Muscle of back (tissue), 11 donors: ENCODE results near the gene GLP1R. TPM values are rescaled to one million over a fixed set of nuclear protein-coding genes. Genes with fewer than 3 reads are reported as not detected.

Experiments used
- DNase-seq, 3 donors: peaks; one replicate each; pipeline versions ENCODE4 v3.0.0 to v3.0.0-alpha.2; 2013
- polyA plus RNA-seq, 10 donors: library from polyadenylated mRNA; unstranded; fragments of 120-200 nt; gene quantifications; one replicate each; pipeline ENCODE4 v1.2.1, GENCODE V29; 2013; ENCODE audit not compliant: insufficient read length in 10 of 10

GLP1R gene
- polyA plus RNA-seq, 10 donors: 0.08 to 0.13 (median 0.09) TPM; not detected in 6

DNA sequence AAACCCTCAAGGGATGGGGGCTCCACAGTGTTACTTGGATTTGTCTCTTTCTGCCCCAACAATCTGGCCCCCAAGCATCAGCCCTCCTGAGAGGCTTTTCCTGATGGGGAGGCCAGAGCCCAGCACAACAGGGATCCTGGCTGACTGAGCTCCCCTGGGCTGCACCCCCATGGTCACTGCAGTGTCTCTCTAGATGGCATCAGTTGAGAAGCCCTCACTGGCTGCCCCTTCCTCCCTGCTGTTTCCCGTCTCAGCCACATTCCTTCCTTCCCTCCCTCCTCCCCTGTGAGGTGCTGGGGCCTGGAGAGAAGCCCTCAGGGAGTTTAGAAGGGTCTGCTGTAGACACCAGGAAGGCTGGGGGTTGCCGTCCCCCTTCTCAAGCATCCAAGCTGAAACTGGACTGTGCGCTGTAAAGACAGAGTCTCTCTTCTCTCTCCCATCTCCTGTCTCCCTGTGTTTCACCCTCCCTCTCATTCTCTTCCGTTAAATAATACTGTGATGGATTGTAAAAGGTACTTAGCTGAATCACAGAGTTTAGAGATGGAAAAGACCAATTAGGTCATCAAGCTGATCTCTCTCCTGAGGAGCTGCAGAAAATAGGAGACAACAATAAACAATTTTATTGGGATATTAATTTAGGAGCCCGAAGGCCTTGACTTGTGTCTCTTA, 36.7 kb downstream of the GLP1R start:
- no peak for DNase-seq

DNA sequence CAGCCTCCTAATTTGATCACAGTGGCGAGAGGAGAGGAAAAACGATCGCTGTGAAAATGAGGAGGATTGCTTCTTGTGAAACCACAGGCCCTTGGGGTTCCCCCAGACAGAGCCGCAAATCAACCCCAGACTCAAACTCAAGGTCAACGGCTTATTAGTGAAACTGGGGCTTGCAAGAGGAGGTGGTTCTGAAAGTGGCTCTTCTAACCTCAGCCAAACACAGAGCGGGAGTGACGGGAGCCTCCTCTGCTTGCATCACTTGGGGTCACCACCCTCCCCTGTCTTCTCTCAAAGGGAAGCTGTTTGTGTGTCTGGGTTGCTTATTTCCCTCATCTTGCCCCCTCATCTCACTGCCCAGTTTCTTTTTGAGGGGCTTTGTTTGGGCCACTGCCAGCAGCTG, 37.7 kb downstream of the GLP1R start:
- no peak for DNase-seq

DNA sequence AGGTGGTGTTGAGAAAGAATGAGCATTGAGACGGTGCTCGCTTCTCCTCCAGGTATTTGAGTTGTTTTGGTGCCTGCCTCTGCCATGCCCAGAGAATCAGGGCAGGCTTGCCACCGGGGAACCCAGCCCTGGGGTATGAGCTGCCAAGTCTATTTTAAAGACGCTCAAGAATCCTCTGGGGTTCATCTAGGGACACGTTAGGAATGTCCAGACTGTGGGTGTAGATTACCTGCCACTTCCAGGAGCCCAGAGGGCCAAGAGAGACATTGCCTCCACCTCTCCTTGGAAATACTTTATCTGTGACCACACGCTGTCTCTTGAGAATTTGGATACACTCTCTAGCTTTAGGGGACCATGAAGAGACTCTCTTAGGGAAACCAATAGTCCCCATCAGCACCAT, 38.1 kb downstream of the GLP1R start:
- DNase-seq: no peak

DNA sequence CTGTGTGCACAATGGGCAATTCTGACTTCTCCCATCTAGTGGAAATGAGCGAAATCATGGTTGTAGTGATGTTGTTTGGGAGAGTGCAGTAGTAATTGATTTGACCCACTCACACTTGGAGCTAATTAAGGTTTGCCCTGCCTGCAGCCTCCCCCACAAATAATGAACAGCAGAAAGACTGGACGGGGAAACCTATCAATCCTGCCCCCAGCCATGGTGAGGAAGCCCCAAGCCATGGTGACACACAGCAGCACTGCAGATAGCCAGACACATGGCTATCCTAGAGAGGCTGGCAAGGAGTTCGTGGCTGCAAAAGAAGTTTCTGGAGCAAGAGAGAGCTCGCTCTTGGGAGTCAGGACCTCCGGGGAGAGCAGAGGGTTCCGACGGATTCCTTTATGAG, 38.6 kb downstream of the GLP1R start:
- no peak for DNase-seq

DNA sequence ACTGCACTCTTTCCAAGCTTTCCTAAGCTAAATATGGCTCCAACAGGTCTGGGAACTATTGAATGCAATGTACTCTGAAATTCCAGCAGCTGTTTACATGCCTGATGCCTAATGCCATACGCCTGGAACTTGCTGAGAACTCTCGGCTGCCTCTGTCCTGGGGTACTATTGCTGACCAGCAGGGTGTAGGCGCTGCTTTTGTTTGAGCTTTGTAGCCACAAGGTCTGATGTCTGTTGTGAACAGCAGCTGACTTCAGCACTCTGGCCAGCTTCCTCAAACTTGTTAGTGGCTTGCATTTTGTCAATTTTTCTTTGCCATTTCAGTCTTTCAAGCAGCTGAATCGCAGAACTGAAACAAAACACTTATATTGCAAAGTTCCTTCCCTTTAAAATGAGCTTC, 39.8 kb downstream of the GLP1R start:
- peak; percentile 39 to 75 (median 60) for DNase-seq

DNA sequence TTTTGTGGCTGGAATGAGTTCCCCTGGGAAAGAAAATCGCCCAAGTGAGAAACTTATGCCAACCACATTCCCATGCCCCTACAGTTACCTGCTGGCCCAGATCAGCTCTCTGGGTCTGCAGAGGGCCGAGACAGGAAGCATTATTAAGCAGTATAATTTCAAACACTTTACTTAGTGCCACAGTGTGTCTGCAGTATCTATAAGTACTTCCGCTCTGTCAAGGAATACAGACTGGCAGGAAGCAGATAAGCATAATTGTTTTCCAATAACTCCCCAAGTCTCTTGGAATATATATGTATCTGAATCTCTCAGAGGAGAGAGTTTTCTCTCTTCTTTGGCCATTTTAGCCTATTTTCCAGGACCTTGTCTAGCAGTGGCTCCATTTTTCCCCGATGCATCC, 41.5 kb downstream of the GLP1R start:
- no peak for DNase-seq

DNA sequence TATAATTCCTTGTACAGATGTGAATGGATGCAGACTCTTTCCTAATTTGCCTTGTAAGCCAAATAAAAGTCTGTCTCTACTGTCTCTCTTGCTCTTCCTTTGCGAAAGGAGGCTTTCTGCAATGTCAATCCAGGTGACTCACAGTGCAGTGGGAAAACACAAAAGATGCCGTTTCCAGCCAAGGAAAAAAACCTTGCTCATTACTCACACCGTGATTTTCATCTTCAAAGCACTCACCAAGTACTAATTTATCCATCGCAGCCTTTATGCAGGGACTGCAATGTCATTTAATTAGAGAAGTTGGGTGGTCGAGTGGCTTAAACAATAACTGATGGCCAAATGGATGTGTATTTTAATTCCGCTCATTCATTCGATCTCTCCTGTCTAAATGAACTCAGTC, 42.6 kb downstream of the GLP1R start:
- no peak for DNase-seq

DNA sequence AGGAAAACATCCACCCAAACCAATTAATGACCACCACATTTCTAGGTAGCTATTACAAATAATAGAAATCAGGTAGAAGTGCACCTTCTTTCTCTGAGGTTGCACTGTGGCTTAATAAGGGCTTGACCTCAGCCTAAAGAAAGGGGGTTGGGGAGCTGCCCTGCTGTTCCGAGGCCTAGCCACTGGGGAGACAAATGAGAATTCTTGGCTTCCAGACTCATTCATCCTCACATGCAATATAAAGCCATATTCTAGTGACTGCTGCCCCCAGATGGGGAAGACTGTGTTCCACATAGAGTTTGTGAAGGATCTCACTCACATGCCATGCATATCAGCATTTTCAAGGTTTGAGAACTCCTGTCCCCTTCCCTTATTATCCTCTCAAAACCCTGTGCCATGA, 43.5 kb downstream of the GLP1R start:
- no peak for DNase-seq

DNA sequence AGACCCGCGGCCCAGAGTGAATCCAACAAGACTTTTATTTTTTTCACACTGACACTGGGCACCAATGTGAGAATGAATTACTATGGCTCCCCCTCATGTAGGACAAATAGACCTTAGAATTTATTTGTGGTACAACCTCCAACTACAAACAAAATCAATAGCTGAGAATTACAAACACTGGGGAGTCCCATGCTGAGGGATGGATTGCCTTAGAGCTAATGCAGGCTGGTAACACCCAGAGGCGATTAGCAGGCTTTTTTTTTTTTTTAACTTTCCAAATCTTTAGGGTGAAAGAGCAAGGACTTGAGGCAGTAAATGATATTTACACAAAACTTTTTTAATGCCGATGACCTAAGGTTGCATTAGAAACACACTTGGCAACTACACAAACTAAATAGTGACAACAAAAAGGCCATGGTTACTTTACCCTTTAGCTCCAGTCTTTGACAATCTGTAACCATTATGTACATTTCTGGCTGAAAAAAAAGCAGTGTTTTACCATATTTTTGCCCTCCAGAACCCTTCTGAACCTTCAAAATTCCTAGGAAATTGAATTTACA, 44.6 kb downstream of the GLP1R start:
- DNase-seq: no peak

DNA sequence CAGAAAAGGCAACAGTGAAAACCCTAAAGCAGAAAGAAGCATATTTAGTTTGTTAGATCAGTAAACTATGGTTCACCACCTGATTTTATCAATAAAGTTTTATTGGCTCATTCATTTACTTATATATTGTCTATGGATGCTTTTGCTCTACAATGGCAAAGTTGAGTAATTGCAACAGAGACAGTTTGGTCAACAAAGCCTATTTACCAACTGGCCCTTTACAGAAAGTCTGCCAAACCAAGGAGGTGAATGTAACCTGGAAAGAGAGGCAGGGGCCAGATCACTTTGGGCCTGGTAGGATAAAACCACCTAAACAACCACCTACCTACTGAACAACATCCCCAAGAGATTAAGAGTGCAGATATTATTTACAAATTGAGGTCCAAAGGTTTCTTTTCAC, 47.0 kb downstream of the GLP1R start:
- no peak for DNase-seq

DNA sequence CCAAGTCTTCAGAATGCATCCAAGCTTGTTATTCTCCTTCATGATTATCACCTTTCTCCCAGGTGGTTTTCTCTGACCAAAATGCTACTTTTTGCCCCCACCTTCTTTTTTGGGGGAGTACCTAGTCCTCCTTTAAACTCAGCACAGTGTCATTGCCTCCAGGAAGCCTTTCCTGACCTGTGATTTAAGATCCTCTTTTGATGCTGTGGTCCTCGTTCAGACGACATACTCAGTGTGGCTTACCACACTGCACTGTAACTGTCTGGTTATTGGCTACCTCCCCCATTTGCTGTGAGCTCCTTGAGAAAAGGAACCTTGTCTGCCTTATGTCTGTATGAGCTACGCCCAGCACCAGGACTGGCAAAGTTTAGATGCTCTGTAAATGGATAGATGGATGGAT, 51.8 kb downstream of the GLP1R start:
- no peak for DNase-seq

DNA sequence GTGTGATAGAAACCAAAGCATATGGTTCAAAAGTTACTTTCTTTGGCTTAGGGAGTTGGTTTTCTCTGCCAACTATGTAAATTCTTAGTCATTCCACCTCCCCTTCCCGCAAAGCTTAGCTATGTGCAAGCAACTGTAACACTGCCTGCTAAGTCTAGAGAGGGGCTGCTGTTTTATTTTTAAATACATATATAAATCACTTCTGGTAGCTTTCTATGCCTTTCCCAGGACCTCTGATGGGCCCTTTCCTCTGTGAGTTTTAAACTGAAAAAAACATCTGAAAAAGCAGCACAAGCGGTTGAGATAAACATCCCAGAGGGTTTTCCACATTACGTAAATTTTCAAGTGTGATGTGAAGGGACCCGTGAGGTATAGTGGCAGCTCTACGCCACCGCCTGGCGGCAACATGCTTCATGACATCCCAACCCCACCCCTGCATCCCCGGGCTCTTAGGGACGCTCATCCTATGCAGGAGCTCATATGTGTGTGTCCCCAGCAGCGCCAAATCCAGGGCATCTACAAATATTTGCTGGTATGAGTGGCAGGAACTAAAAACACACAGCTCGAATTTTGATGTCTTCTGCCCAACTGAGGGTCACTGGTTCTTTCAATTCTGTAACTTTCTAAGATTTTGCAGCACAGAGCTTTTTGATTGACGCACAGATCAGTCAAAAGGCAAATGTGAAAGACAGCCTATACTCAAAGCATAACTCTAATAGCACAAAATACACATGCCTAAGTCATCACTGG, 53.7 kb downstream of the GLP1R start:
- peak; percentile 41 to 70 (median 51) for DNase-seq

DNA sequence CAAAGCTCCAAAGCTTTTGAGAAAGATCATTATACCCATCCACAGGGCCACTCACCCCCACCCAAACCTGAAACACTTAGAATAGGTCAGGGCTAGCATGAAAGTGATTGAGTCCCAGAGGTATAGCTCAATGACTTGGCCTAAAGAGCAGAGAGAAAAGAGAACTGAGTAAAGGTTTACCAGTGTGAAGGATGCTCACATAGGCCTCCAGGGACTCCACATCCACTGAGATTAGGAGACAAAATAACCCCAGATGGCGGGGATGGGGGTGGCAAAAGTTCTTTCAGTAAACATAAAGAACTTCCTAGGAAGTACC, 54.2 kb downstream of the GLP1R start:
- DNase-seq: no peak

DNA sequence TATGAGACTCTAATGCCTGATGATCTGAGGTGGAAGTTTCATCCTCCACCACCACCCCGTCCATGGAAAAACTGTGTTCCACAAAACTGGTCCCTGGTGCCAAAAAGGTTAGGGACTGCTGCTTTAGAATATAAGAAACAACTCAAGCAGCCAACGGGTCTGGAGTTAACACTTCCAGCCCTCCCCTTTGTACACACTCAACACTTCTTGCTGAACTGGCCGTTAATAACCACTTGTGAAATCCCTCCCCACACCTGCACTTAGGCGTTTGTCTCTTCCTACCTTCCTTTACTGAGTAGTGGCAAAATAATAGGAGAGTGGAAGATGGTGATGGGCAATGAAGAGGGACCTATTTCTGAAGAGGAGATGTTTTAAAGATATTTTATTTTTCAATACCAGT, 55.9 kb downstream of the GLP1R start:
- no peak for DNase-seq

DNA sequence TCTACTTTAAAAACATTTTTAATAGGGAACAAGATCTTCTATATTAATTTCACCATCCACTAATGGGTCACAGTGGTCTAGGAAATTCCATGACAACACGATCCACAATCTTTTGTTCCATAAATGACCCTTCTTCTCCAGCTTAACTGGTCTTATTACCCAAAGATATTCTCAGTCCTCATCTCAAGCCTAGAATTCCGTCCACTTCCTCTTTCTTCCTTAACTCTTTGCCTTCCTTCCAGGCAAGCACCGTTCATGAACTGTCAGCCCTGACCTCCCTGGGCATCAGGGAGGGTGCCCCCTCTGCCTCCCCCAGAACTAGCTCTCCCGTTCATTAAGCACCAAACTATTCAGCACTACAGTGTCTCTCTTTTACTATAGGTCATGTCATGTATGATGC, 58.5 kb downstream of the GLP1R start:
- no peak for DNase-seq

DNA sequence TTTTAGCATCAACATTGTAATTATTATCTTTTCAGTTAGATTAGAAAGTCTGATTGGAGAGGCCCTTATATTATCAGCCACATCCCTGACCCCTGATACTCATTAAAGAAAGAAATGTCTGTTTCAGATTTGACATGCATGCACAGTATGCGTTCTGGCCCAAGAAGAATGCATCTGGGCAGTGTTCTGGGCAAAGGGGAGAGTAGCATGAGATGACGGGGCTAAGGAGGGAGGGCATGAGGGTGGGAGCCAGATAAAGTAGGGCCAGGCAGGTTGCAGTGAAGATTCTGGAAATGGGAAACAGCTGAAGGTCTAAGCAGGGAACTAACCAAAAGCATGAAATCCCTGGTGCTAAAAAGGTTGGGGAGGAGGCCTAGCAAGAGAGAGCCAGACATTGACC, 59.1 kb downstream of the GLP1R start:
- DNase-seq: no peak

DNA sequence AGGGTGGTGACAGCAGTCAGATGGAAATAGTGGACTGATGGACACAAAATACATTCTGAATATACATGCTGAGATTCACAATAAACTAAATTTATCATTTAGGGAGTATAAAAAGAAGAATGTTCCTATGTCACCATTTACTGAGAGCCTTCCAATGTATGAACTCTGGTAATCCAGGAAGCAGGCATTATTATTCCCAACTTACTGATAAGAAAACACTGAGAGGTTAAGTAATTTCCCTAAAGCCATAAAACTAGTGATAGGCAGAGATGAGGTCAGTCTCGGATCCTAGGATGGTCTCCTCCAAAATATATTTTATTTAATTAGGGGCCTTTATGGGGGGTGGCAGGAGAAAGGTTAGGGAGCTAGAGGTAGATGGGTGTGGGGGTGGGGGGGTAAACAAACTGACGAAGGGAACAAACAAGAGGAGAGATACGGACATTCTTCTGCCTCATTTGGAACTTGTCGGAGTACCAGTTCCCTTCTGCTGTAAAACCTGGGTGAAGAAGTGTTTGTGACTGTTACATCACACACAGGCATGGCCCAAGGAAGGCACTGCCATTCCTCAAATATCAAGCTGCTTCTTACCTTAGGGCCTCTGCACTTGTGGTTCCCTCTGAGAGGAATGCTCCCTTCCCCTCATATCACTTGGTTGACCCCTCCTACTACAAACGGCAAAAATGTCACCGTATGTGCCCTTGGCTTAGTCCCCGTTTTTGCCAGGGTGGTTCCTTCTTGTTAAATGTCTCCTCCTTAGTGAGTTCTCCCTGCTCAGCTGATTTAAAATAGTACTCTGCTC, 59.7 kb downstream of the GLP1R start:
- no peak for DNase-seq

DNA sequence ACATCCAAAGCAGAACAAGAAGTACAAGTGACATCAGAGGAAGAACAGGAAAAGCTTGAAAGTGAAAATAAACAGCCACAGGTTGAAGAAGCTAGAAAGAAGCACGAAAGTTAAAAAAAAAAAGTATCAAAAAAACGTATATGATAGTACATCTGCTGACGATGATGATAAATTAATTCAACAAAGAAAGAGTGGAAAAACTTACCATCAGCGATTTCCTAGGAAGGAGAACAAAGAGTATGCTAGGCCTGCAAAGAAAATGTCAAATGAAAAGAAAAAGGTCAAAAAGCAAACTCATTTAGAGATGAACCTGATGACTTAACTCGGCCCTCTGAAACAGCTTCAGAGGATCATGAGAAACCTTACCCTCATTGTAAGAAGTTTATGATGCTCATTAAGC, 62.7 kb downstream of the GLP1R start:
- no peak for DNase-seq

DNA sequence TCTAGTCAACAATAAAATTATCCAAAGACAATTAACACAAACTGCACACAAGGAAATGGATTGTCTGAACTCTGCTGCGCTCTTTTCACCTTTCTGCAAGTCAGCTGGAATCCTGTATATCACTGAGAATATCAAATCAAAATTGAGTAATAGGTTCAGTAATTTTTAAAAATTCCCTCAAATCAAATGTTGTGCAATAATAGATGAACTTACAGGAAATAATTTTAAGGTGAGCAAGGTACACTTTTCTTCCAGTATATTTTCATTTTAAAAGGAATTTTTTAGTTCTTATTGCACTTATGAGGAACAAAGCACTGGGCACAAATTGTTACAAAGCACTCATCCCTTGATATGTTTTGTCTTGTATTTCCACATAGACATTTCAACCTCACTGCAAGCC, 65.2 kb downstream of the GLP1R start:
- DNase-seq: no peak

DNA sequence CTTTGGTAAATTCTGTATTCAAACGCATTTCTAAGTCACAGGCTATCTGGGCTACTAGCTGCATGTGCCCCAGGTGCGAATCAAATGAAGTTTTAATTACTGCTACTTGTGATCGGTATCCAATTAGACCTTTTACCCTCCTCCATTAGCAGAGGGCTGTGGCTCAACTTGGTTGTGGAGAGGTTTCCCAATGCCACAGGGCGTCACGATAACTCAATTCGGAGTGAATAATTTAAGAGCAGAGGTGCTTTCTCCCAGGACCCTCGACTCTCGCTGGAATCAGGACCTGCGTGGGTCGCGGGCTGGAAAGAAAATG, 65.8 kb downstream of the GLP1R start:
- DNase-seq: no peak

DNA sequence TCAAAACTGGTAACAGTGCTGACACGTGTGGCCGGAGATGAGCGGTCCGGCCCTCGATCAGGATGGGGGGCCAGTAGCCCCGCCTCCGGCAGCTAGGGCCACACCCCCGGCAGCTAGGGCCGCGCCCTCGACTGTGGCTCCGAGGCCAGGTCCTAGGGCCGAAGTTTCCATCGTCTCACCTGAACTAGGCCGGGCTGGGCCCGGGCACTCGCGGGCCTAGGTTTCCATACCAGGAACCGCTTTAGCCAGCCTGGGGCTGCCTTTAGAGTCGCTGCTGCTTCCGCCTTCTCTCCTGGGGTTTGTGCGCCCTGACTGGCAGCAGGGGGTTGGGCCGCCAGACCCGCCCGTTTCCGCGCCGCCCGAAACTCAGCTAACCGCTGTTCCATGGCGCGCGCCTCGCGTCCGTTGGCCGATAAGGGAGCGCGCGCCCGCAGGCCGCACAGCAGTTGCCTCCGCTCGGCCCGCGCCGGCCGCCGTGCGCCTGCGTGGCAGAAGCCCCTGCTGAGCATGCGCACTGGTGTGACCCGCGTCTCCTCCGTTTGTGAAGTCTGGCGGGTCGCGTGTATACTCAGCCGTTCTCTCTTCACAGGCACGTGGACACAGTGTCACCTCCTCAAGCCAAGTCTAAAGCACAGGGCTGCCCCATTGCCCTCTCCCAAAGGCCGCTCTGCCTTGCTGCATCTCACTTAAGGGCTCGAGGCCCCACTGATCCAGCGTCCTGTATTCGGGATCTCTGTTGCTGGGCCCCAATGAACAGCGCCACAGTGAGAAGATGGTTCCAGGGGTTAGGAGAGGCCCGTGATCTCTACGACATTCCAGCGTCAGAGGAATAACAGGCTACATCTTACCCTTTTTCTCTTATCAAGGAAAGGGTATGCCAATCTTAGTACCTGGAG, 66.4 kb downstream of the GLP1R start, which contains the start of gene SAYSD1:
Gene SAYSD1, minus strand, starts transcription at position 483 of the 896 bp plus-strand sequence. Its CDS starts 97 bp downstream, at position 386.
- peak; percentile 92 to 96 (median 95) for DNase-seq

DNA sequence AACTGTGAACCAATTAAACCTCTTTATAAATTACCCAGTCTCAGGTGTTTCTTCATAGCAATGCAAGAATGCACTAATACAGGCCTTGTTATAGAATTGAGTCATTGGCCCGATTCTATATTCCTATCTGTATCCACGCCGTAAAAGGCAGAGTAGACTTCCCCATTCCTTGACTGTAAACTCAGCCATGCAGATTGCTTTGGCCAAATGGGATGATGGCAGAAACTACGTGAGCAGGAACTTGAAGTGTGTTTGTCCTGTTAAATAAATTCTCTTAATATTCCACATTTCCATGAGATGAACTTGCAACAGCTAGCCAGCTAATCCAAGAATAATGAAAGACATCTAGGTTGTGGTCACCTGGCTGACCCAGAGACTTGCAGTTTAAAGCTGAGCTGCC, 70.3 kb downstream of the GLP1R start:
- no peak for DNase-seq
